OCI-LY7 (cell line): Measurements from ENCODE around the gene CDCP1.
"Not testable (repeated sequence)": the region's sequence is repeated elsewhere in the genome, so short reads cannot be mapped to it uniquely, and the experiment has no call there.

Source experiments
- EZH2phosphoT487 ChIP-seq: fragments of 200-600 bp; sonication (generic); IDR thresholded peaks from 2 replicates; pipeline ENCODE4 v1.6.1; 2018; ENCODE audit warnings: low read depth, borderline replicate concordance, mild to moderate bottlenecking, mixed run types, antibody characterized with exemption, low read length, moderate library complexity, mixed read lengths
- TF ChIP-seq, protein P1 (sequence below): fragments of 200-600 bp; sonication (generic); conservative IDR thresholded peaks from 2 replicates; pipeline ENCODE4 v1.5.1; 2014; ENCODE audit warnings: mild to moderate bottlenecking, antibody characterized with exemption, low read length, moderate library complexity, mixed read lengths

DNA sequence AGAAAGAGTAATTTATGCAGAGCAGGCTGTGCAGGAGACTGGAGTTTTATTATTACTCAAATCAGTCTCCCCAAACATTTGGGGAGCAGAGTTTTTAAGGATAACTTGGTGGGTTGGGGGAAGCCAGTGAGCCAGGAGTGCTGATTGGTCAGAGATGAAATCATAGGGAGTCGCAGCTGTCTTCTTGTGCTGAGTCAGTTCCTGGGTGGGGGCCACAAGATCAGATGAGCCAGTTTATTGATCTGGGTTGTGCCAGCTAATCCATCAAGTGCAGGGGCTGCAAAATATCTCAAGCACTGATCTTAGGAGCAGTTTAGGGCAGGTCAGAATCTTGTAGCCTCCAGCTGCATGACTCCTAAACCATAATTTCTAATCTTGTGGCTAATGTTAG, 92.4 kb downstream of the CDCP1 start:
- TF ChIP-seq, protein P1, sequence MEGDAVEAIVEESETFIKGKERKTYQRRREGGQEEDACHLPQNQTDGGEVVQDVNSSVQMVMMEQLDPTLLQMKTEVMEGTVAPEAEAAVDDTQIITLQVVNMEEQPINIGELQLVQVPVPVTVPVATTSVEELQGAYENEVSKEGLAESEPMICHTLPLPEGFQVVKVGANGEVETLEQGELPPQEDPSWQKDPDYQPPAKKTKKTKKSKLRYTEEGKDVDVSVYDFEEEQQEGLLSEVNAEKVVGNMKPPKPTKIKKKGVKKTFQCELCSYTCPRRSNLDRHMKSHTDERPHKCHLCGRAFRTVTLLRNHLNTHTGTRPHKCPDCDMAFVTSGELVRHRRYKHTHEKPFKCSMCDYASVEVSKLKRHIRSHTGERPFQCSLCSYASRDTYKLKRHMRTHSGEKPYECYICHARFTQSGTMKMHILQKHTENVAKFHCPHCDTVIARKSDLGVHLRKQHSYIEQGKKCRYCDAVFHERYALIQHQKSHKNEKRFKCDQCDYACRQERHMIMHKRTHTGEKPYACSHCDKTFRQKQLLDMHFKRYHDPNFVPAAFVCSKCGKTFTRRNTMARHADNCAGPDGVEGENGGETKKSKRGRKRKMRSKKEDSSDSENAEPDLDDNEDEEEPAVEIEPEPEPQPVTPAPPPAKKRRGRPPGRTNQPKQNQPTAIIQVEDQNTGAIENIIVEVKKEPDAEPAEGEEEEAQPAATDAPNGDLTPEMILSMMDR: not testable (repeated sequence)
- TF ChIP-seq EZH2phosphoT487: not testable (repeated sequence)
